GM21786 (cell line): ENCODE results near the gene CORO2B.

ENCODE experiments used
- ATAC-seq: cut with Tn5 transposase; IDR thresholded peaks from one replicate; pipeline ENCODE4 v1.9.1; 2021; ENCODE audit not compliant: unreplicated experiment

CORO2B gene

DNA sequence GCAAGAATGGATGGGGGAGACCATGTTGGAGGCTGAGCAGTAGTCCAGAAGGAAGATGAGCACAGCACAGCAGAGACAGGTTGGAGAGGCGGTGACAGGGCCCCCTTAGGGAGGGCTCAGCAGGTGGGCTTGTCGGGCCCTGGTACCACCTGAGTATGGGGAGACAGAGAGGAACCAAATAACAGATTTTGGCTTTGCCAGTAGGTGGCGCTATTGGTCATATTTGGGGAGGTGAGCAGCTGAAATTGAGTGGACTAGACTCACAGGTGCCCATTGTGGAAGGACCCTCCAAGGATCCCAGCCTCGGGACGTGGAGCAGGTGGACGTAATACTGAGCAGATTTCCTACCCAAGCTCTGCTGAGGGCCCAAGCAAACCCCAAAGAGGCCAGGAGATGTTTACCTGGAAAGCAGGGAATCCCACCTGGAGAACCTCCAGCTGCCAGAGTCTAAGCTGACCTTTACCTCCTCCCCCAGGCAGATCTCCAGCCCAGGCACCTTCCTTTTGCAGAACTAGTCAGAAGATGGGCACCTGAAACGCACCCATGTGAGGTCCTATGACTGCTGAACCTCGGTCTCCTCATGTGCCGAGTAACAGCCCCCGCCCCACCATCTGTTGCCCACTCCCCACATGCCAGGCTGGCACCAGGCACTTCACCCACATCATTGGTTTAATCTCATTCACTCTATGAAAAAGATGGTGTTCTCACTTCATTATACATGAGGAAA is 24.6 kb upstream of the CORO2B start:
- no peak for ATAC-seq

DNA sequence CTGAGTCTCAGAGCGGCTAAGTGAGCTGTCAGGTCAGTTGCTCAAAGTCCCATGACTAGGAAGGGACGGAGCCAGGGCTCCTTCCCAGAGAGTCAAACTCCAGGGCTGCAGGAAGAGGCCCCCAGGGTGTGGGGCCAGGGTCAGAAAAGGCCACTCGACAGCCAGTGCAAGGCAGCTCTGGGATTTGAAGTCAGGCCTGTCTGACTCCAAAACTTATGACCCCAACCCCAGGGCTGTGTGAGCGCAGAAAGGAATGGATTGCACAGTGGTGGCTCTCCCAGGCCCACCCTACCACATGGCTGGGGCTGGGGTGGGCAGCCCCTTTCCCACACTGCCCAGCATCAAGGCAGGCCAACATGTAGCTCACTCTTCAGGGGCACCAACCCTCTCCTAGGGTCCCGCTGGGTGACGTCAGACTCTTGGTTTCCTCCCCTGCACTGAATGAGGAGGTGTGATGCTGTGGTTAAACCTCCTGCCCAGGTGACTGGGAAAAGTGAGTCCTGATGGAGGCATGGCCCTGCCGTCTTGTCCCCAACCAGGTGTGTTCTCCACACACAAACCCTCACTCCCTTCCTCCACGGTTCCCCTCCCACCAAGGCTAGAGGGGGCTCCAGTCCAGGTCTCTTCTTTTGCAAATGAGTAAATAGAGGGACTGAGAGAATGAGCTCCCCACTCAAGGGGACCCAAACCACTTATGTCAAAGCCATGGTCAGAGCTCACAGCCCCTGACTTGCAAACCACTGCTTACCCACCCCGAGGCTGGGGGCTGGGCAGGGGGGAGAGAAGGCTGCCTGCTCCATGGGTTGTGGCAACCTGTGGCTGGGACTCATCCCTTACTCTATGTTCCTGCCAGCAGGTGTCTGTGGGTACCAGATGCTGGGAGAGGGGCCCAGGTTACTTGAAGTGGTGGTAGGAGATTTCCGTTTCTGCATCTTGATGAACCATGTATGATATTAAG is 23.8 kb upstream of the CORO2B start:
- ATAC-seq = no peak

DNA sequence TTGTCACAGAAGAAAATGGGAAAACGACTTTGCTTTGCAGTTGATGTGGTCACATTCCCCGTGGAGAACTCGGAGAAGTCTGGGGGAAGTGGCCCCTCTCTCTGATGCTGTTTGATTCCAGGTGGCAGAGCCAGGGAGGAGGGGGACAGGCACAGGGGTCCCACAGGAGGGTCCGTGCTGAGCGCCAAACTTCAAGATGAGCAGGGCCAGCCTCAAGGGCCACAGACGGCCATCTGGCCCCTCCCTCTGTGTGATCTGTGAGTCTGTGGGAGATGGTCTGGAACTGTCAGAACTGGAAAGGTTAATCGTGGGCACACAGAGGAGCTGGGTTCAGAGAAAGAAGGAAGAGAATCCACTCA is 23.1 kb upstream of the CORO2B start:
- no peak for ATAC-seq

DNA sequence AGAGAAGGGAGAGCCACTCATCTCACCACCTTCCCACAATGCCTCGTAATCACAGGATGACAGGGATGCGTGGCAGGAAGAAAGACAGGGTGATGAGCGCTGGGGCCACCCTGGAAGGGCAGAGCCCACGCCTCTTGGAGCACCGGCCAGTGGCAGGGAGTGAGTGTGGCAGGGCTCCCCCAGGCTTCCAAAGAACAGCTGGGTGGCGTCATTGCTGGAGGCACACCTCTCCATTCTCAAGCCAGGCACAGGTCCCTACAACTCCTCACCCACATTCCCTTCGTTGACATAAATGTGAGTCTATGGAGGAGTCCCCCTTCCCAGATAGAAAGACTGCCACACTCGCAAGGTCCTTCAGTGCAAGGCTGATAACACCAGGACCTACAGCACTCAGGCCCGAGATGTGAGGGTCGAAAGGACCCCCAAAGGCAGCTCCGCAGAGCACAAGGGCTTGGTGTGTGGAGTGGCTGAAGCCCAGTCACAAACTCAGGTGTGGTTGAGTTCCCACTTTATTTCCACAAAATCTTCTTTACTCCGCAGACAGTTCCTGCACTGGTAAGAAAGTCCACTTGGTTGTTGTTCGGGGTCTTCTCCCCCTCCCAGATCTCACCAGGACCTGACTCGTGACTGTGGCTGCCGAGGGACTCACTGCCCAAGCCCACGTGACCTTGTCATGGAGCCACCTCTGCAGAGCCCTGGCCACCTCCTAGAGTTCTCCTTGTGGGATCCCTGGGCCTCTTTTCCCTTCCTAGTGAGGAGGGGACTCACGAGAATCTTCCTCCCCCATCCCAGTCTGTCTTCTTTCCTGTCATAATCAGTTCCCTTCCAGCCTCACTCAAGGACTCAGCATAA is 22.4 kb upstream of the CORO2B start:
- no peak for ATAC-seq

DNA sequence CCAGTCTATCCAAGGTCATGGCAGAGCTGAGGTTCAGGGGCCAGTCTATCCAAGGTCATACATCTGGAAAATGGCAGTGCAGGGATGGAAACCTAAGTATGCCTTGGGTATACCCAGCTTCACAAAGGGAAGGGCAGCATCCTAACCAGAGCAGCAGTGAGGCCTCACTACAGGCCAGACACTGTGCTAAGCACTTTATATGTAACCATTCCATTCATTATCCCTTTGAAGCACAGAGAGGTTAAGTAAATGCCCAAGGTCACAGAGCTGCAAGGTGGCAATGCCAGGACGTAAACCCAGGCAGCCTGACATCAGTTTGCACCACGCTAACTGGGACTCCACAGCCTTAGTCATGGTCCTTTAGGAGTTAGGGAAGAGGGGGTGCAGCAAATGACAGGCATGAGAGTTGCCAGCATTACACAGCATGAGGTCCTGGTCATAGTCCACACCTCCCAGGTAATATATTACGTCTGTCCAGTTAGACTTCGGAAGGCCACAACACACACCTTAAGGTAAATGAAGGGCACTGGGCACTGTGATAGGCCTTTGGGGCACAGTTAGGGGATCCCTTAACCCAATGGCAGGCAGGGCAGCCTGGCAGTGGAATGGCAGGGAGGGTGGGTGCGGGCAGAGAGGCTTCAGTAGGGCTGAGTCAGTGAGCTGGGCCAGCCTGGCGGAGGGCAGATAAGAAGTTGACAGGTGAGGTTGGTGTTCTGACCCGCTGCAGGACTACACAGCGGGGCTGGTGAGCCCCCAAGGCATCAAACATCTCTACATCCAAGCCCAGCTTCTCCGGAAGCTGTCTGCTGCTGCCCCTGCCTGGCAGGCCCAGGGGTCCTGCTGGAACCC is 21.1 kb upstream of the CORO2B start:
- ATAC-seq = no peak

DNA sequence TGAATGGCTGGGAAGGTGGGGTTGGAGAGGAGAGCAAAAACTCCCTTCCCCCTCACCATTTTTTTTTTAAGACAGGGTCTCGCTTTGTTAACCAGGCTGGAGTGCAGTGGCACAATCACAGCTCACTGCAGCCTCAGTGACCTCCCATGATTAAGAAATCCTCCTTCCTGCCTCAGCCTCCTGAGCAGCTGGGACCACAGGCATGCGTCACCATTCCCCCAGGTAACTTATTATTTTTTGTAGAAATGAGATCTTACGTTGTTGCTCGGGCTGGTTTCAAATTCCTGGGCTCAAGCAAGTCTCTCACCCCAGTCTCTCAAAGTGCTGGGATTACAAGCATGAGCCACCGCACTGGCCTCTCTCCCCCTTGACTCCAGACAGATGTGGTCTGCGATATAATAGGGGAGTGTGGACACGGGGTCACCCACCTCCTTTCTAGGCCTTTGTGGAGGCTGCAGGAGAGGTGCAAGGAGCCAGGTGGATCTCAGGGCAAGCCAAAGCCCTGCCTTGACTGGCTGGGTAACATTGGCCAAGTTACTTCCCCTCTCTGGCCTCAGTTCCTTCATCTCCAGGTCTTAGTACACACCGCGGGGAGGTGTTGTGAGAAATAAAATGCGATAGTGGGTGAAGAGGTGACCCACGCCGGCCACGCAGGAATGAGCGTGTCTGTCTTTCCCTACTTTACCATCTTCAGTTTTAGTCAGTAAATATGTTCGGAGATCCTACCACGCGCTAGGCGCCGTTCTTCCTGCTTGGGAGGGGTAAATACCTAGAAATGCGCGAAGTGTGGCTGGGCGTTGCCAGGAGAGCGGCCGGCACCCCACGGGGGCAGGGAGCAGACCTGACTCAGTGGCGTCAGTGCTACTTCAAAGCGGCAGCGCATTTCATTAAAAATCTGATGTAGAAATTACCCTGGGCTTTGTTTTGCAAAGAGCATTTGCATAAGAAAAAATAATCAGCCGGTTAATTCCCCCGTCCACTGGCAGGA is 20.2 kb upstream of the CORO2B start:
- no peak for ATAC-seq

DNA sequence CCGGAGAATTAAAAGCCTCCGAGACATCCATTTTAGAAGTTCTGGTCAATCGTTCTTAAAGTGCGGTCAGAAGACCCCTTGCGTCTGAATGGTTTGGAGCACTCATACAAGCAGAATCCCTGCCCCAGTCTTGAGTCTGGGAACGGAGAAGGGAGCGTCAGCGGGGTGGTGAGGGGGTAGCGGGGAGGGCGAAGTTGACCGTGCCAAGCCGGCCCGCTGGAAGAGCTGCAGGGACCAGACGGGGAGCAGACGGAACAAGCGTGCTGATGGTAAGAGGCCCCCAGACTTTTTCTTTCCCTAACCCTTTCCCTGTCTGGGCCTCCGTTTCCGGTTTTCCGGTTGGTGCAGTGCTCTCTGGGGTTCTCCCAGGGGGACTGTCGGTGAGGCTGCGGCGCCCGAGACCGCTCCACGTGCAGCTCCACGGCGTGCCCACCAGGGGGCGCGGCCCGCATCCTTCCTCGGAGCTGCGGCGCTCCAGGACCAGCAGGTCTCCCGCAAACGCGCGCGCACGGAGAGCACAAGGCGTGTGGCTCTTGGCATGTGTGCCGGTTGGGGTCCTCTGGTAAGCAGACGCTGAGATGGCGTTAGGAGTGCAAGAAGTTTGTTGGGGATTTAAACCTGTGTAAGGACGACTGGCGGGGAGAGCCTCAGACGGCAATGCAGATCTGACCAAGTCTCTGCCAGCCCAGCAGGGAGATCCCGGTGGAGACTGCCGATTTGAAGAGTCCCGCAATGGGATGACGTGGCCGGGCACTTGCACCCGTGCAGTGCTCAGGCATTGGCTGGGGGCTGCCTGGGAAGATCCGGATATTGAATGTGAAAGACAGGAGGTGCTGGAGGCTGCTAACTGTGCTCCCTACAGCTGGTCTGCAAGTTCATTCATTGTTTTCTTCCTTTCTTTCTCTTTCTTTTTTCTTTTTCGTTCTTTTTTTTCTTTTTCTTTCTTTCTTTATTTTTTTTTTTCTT is 19.2 kb upstream of the CORO2B start:
- no peak for ATAC-seq

DNA sequence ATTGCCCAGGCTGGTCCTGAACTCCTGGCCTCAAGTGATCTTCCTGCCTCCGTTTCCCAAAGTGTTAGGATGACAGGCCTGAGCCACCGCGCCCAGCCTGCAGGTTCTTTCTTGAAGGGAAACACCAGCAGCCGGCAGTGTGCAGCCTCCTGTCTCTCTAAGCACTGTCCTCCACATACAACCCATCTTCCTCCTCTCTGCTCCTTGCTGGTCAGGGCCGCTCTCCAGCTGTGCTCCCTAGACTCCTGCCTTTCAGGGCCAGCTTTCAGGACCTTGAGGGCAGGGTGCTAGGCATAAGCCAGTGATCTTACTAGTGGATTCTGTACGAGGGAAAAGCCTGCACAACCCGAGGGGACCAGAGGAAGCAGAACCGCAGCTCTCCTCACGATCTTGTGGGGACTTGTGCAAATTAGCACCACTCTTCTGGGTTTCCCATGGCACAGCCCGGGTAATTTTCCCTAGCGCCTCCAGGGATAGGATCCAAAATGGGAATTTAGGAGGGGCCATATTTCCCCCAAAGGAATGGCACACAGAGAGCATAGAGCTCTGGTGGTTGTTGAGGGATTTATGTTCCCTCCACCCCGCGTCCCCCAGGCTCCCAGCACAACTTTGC is 18.2 kb upstream of the CORO2B start:
- ATAC-seq = no peak

DNA sequence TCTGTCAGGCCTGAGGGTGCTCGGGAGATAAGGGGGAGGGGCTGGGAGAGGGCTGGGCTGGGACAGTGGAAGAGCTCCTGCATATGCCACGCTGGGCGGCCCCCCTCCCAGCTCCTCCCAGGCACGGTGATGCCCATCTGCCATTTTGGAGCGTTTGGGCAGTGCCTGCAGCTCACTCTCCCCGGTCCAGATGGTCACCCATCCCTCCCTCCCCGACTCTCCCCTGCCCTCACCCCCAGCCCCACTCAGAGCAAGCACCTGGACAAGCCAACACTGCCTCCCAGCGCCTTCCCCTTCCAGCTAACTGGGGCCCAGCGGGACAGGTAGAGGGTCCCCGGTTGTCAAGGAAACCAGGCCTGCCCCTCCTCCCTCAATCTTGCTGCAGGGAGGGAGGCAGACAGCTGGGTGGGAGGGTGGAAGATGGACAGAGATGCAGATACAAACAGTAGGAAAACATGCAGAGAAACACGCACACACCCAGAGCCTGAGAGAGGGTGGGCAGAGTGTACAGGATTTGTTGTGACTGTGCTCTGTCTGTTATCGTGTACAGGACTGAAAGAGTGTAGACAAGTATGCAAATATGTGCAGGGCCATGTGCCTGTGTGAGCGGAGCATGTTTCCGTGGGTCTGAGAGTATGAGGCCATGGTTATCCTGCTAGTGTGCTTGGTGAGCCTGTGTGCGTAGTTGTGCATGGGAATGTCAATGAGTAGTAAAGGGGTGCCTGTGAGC is 17.5 kb upstream of the CORO2B start:
- no peak for ATAC-seq

DNA sequence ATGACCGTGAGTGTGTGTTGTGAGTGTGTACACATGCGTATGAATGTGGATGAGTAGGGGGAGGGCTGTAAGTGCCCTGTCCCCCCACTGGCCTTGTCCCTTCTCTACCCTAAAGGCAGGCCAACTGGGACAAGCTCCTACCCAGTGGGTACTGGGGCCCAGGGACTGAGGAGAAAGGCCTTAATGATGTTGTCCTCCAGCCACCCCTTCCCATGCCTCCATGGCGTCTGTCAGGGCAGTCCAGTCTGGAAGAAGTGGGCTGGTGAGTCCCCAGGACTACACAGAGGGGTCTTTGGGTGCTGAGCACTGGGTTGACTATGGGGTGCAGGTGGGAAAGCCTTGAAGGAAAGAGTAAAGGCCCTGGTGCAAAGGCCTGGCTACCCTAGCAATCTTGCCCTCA is 16.9 kb upstream of the CORO2B start:
- ATAC-seq = no peak

DNA sequence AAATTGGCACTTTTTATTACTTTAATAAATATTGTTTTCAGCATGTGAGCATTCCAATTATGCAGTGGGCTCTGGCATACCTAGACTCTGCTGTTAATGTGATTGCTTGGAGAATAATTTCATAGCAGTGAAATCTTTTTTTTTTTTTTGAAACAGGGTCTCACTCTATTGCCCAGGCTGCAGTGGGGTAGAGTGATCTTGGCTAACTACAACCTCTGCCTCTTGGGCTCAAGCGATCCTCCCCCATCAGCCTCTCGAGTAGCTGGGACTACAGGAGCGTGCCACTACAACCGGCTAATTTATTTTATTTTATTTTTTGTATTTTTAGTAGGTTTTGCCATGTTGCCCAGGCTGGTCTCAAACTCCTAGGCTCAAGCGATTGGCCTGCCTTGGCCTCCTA is 14.6 kb upstream of the CORO2B start:
- no peak for ATAC-seq

DNA sequence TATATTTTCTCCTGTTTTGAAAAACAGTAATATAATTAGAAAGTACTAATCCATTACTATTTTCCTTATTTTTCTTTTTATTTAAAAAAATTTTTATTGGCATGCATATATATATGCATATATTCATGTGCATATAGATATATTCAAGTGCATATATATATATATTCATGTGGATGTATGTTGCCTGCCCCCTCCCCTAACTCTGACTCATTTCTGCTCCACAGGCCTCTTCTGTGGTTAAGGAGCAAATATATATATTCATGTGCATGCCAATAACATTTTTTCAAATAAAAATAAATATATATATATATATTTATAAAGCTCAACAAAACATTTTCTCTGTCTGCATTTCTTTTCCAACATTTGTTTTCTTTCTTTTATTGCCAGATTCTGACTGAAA is 13.6 kb upstream of the CORO2B start:
- ATAC-seq = no peak

DNA sequence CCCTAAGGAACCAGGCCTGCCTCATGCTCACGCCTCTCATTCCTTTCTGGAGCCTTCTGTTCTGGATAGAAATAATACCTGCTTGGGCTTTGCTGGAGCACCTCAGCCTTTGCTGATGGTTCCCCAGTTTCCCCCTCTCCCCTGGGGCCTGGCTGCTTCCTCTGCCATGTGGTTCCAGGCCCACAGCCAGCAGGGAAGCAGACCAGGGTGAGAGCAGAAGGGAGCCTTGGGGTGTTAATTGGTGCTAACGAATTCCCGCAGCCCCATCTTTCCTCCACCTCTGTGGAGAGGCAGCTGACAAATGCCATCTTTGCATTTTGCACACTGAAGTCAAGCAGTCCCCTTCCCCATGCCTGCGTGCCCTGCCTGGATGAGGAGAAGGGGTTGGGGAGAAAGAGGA is 13.1 kb upstream of the CORO2B start:
- no peak for ATAC-seq

DNA sequence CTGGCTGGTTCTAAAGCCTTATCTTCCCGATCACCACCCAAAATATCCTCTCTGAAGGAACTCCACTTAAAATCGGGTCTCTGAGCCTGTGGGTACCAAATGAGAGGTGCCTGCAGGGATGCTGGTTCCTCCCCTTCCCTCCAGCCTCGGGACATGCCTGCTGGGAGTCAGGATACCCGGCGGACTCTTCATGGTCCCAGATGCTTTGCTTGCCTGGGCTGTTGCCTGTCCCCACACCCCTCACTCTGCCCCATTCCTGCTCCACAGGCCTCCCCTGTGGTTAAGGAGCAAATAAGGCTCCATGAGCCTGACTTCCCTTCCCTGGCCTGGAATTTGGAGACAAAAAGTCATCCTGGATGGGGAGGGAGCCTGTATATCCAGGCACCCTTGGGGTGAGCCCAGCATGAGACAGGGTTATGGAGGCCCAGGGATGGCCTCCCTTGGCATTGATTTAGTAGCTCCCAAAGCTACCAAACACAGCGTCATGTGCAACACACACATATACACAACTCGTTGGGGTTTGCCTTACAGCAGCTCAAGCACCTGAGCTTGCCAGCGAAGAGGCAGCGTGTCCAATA is 12.3 kb upstream of the CORO2B start:
- no peak for ATAC-seq

DNA sequence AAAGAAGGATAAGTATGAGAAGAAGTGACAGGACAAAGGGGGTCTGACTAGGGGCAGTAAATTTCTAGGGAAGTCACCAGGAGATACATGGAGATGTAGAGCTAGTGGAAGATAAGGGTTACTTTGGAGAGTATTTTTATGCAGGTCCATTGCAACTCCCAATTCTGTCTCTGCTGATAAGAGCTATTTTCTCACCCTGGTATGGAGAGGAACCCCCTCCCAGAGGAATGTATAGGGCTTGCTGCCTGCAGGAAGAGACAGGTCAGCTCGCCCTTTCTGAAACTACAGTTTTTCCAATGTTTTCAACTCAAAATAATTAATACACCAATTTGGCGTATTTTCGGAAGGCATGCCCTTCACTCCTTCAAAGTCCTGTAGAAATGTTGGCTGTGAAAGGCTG is 11.4 kb upstream of the CORO2B start:
- ATAC-seq = no peak

DNA sequence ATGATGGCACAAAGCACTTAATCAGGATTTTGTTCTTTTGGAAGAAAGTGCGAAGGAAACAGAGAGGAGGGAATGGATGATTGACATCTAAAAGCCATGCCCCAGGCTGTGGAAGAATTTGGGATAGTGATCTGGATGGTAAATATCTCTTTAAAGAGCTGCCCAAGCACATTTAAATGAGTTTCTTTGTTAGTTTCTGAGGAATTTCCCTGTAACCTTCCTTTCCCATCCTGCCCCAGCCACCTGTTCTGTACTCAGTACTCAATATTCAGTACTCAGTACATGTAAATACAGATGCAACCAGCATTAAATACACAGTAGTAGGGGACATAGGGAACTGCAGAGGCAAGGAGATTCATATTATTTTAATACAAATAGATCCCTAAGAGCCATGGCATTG is 7.8 kb upstream of the CORO2B start:
- no peak for ATAC-seq

DNA sequence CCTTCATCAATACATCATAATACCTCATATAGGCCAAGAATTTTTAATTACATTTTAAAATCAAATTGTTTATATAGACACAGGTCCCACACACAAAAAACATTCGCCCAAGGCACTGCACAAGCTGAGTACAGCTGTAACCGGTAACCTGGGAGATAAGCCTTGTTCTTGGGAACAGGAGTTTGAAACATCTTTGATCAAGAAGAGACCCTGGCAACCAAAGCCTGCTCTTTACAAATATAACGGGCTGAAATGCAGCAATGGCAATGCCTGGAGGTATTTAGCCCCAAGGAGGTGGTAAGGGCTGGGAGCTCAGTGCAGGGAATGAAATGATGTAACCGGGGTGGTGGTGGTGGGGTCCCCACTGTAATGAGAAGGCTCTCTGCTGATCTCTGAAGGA is 7.2 kb upstream of the CORO2B start:
- ATAC-seq = no peak
